BE2C (cell line): ENCODE measurements around the gene ATP6V0C.

ENCODE experiments used
- DNase-seq: peaks from one replicate; pipeline ENCODE4 v3.0.0-alpha.2; 2020
- H3K27me3 ChIP-seq: fragments of 250-450 bp; sonication (Bioruptor Pico); 2 replicates; pipeline ENCODE4 v1.5.1; 2020; ENCODE audit warnings: mild to moderate bottlenecking
- H3K36me3 ChIP-seq: fragments of 250-450 bp; sonication (Bioruptor Pico); 2 replicates; pipeline ENCODE4 v1.5.1; 2020; ENCODE audit warnings: mild to moderate bottlenecking
- H3K4me1 ChIP-seq: fragments of 250-450 bp; sonication (Bioruptor Pico); 2 replicates; pipeline ENCODE4 v1.5.1; 2020
- H3K4me3 ChIP-seq: 2 replicates; pipeline ENCODE4 v1.5.1; 2011; ENCODE audit warnings: low read depth, low read length
- H3K9me3 ChIP-seq: fragments of 250-450 bp; sonication (Bioruptor Pico); 2 replicates; pipeline ENCODE4 v1.5.1; 2020
- TF ChIP-seq, protein P1 (sequence below): IDR thresholded peaks from 2 replicates; pipeline ENCODE4 v1.5.1; 2012; ENCODE audit warnings: mild to moderate bottlenecking, low read depth, low read length

Gene ATP6V0C

GRCh38 chr16:2516391-2517240 lies 2.9 kb downstream of the ATP6V0C start:
- Histone ChIP-seq H3K4me1 (peaks cover 6% of the 10 kb centered on the region; the same call in 1 of the 2 replicates), H3K36me3 (peaks cover 13% of the 10 kb centered on the region), H3K9me3 (no peaks in the 10 kb centered on the region), H3K27me3 (no peaks in the 10 kb centered on the region), H3K4me3 (no peak overlapping the region)
- TF ChIP-seq, protein P1, sequence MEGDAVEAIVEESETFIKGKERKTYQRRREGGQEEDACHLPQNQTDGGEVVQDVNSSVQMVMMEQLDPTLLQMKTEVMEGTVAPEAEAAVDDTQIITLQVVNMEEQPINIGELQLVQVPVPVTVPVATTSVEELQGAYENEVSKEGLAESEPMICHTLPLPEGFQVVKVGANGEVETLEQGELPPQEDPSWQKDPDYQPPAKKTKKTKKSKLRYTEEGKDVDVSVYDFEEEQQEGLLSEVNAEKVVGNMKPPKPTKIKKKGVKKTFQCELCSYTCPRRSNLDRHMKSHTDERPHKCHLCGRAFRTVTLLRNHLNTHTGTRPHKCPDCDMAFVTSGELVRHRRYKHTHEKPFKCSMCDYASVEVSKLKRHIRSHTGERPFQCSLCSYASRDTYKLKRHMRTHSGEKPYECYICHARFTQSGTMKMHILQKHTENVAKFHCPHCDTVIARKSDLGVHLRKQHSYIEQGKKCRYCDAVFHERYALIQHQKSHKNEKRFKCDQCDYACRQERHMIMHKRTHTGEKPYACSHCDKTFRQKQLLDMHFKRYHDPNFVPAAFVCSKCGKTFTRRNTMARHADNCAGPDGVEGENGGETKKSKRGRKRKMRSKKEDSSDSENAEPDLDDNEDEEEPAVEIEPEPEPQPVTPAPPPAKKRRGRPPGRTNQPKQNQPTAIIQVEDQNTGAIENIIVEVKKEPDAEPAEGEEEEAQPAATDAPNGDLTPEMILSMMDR, result no peak
- no peak for DNase-seq

DNA sequence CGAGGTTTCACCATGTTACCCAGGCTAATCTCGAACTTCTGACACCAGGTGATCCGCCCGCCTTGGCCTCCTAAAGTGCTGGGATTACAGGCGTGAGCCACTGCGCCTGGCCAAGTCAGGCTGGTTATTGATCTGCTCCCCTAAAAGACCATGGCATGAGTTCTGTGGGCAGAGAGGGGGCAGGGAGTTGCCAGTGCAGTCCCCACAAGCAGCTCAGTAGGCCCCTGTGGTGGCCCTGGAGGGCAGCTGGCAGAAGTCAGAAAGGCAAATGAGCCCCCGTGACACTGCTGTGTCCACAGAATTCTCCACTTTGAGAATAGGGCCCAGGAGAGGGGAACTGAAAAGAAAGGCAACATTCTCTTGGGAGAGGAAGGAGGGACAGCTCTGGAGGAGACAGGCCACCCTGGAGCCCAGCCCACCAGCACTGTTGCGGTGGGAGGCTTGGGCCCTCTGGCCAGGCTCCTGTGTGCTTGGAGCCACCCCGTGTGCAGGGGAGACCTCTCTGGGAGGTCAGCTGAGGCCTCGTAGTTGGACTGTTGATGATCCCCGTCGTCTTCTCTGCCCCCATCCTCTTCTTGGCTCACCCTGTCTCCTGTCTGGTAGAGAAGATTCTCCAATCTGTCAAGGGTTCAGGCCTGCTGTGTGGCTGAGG lies 4.3 kb downstream of the ATP6V0C start:
- DNase-seq, result no peak
- Histone ChIP-seq H3K9me3 (no peaks in the 10 kb centered on the region), H3K36me3 (peaks cover 15% of the 10 kb centered on the region), H3K4me3 (no peak overlapping the region), H3K27me3 (no peaks in the 10 kb centered on the region), H3K4me1 (peaks cover 5% of the 10 kb centered on the region; the same call in 1 of the 2 replicates)
- TF ChIP-seq, protein P1, result no peak

GRCh38 chr16:2518823-2519710 lies 5.3 kb downstream of the ATP6V0C start:
- Histone ChIP-seq H3K4me1 (peaks cover 3% of the 10 kb centered on the region; the same call in 1 of the 2 replicates), H3K36me3 (peaks cover 21% of the 10 kb centered on the region), H3K27me3 (no peaks in the 10 kb centered on the region), H3K9me3 (no peaks in the 10 kb centered on the region), H3K4me3 (peak overlapping the region; percentile 9; the same call in 1 of the 2 replicates)
- DNase-seq, result no peak
- TF ChIP-seq, protein P1, result no peak

DNA sequence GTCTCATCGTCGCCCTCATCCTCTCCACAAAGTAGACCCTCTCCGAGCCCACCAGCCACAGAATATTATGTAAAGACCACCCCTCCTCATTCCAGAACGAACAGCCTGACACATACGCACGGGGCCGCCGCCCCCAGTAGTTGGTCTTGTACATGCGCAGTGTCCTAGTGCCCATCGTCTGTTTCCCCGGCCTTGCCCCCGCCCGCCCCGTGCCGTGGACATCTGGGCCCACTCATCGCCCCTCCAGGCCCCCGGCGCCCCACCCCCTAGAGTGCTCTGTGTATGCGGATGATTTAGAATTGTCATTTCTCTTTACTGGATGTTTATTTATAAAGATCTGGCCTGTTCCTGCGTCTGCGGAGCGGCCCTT lies 5.9 kb downstream of the ATP6V0C start:
- Histone ChIP-seq H3K27me3 (no peaks in the 10 kb centered on the region), H3K4me1 (peaks cover 3% of the 10 kb centered on the region; the same call in 1 of the 2 replicates), H3K4me3 (peak overlapping the region; percentile 9; the same call in 1 of the 2 replicates), H3K36me3 (peaks cover 28% of the 10 kb centered on the region), H3K9me3 (no peaks in the 10 kb centered on the region)
- TF ChIP-seq, protein P1, result no peak
- no peak for DNase-seq

- peak within 1 kb of the TSS; percentile 73 for H3K4me3 ChIP-seq
- H3K27me3 ChIP-seq, result no peaks in the 10 kb centered on the region
- H3K36me3 ChIP-seq, result peaks cover 32% of the 10 kb centered on the region
- H3K9me3 ChIP-seq, result no peaks in the 10 kb centered on the region
- TF ChIP-seq, protein P1, result no peak
- DNase-seq, result peak; percentile 95
- H3K4me1 ChIP-seq, result peaks cover 3% of the 10 kb centered on the region; the same call in 1 of the 2 replicates
These were observed 6.5 kb downstream of the ATP6V0C start, which contains the start of gene AMDHD2 for GRCh38 chr16:2520097-2520783. Gene AMDHD2 (plus strand): TSS chr16:2520371. CDS start chr16:2520459, 88 bp downstream.
